Endodermal cell (in vitro differentiated cells): ENCODE results near the gene ZBTB47. TPM values are rescaled to one million over a fixed set of nuclear protein-coding genes. Genes with fewer than 3 reads are reported as not detected.

Experiments used
- DNase-seq: peaks from one replicate; pipeline ENCODE4 v3.0.0-alpha.2; 2017
- H3K27ac ChIP-seq: 2 replicates; pipeline ENCODE4 v1.5.1; 2013; ENCODE audit warnings: mild to moderate bottlenecking, low read depth, low read length, moderate library complexity
- H3K27me3 ChIP-seq: 2 replicates; pipeline ENCODE4 v1.6.1; 2013; ENCODE audit warnings: mild to moderate bottlenecking, low read length, moderate library complexity; ENCODE audit not compliant: insufficient read depth, control insufficient read depth, poor library complexity, severe bottlenecking
- H3K36me3 ChIP-seq: 2 replicates; pipeline ENCODE4 v1.7.0; 2013; ENCODE audit warnings: mild to moderate bottlenecking, low read length, moderate library complexity; ENCODE audit not compliant: control insufficient read depth, insufficient read depth
- H3K4me1 ChIP-seq: one replicate; pipeline ENCODE4 v1.7.0; 2013; ENCODE audit warnings: low read length; ENCODE audit not compliant: control insufficient read depth, insufficient read depth
- H3K4me3 ChIP-seq: 2 replicates; pipeline ENCODE4 v1.5.1; 2013; ENCODE audit warnings: mild to moderate bottlenecking, low read length, moderate library complexity
- H3K9ac ChIP-seq: 2 replicates; pipeline ENCODE4 v1.6.1; 2013; ENCODE audit warnings: mild to moderate bottlenecking, low read length, moderate library complexity; ENCODE audit not compliant: poor library complexity, severe bottlenecking; ENCODE audit errors: extremely low read depth
- H3K9me3 ChIP-seq: 2 replicates; pipeline ENCODE4 v1.6.1; 2013; ENCODE audit warnings: mild to moderate bottlenecking, low read length, moderate library complexity; ENCODE audit not compliant: control insufficient read depth
- H3K27ac Mint-ChIP-seq: 2 replicates; pipeline ENCODE4 v1.8.0; 2020; ENCODE audit warnings: mixed read lengths
- H3K27me3 Mint-ChIP-seq: 2 replicates; pipeline ENCODE4 v1.8.0; 2021; ENCODE audit warnings: mild to moderate bottlenecking, mixed read lengths; ENCODE audit not compliant: insufficient read depth
- H3K36me3 Mint-ChIP-seq: 2 replicates; pipeline ENCODE4 v1.8.0; 2020; ENCODE audit warnings: low read depth, mixed read lengths
- H3K4me1 Mint-ChIP-seq: 2 replicates; pipeline ENCODE4 v1.8.0; 2020; ENCODE audit warnings: mixed read lengths
- H3K4me3 Mint-ChIP-seq: 2 replicates; pipeline ENCODE4 v1.8.0; 2020; ENCODE audit warnings: mild to moderate bottlenecking, moderate library complexity, mixed read lengths
- H3K9me3 Mint-ChIP-seq: 2 replicates; pipeline ENCODE4 v1.8.0; 2020; ENCODE audit warnings: mild to moderate bottlenecking, mixed read lengths
- CTCF ChIP-seq: fragments of 200-600 bp; sonication (generic); conservative IDR thresholded peaks from 2 replicates; pipeline ENCODE4 v1.5.0; 2021; ENCODE audit warnings: antibody characterized with exemption, mild to moderate bottlenecking
- WGBS, 2 experiments: methylation state at CpG; one replicate each; pipeline versions ENCODE4 v1.1.5 to v1.1.7; 2013; ENCODE audit warnings: missing lambda C conversion rate in 2 of 2, mixed read lengths in 1 of 2; ENCODE audit not compliant: insufficient coverage in 1 of 2, insufficient read length in 1 of 2; 5-methylcytosine and 5-hydroxymethylcytosine counted together
- total RNA-seq, 2 donors: library from RNA; stranded (reverse); fragmentation: NEBNext Ultra II Directional in 1 of 2; extraction: Animal tissue kit (Norgen Biotek cat#: 25700) in 1 of 2; gene quantifications; 2 replicates in 1 of 2; 3 replicates in 1 of 2; pipeline ENCODE4 v1.2.1, GENCODE V29; 2021

ZBTB47 gene
- total RNA-seq, 2 donors from 2014 or later, result 4.6 to 7.2 TPM

GRCh38 chr3:42661593-42662022 is 8.1 kb downstream of the ZBTB47 start:
- Mint-ChIP-seq H3K9me3 (no peaks in the 10 kb centered on the region), H3K27ac (no peak overlapping the region), H3K27me3 (no peaks in the 10 kb centered on the region), H3K4me1 (peaks cover 9% of the 10 kb centered on the region), H3K36me3 (no peaks in the 10 kb centered on the region), H3K4me3 (no peak overlapping the region)
- Histone ChIP-seq H3K27me3 (no peaks in the 10 kb centered on the region), H3K36me3 (no peaks in the 10 kb centered on the region), H3K9ac (no peak overlapping the region), H3K4me1 (no peaks in the 10 kb centered on the region), H3K9me3 (no peaks in the 10 kb centered on the region), H3K27ac (no peak overlapping the region), H3K4me3 (no peak overlapping the region)
- WGBS, 2 experiments, result 93 to 96% methylated on average over 3 to 5 of the region's 5 CpGs
- TF ChIP-seq CTCF, result no peak
- DNase-seq, result no peak

DNA sequence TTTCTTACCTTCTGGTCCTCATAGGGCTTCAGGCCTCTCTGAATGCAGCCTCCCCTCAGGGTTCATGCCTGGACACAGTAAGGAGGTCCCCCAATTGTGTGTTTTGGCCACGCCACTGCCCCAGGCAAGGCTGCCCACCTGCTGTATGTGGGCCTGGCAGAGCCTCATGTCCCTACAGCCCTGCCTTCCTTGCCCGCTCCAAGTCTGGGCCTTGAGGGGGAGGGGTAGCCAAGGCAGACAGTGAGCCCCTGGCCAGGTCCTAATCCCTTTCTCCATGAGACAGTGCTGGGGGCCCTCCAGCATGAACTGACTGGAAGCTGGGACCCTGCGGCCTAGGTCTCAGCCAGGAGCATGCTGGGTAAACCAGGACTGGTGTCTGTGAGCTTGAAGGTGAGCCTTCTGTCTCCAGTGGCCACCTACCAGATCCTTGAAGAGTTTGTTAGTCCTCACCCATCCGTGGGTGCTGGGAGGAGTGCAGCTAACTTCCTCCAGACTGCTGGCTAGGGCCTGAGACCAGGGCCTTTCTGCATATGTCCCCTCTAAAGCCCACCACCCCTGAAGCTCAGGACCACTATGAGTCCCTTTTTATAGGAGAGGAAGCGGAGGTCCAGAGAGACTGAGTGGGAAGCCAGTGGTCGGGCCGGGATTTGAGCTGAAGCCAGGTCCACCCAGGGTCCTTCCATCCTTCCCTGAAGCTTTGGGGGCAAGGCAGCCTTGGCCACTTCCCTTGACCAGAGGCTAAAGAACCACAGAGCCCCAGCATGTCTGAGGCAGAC is 8.7 kb downstream of the ZBTB47 start:
- no peak for TF ChIP-seq CTCF
- H3K27me3 ChIP-seq, result no peaks in the 10 kb centered on the region
- H3K4me1 ChIP-seq, result no peaks in the 10 kb centered on the region

DNA sequence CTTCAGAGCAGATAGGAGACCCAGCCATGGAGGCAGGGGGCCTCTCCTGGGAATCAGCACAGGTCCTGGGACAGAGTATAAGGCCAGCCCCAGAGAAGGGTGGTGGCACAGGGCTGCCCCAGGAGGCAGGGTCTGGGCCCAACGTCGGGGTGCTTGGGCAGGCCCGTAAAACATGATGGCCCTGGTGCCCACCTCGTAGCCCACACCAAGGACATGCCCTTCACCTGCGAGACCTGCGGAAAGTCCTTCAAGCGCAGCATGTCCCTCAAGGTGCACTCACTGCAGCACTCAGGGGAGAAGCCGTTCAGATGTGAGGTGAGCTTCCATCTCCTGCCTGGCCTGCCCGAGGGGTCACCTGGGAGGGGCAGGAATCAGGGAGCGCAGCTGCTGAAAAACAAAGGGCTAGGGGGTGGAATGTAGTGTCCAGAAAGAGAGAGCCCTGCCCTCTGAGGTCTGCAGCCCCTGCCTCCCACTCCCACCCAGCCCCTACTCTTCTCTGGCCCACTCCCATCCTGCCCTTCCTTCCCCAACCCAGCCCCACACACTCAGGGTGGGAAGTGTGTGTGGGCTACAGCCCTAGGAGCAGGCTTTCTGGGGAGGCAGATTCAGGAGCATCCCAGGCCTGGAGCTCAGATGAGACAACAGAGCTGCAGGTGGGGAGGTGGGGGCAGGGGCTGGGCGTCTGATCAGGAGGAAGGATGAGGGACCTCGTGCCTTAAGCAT is 9.5 kb downstream of the ZBTB47 start:
- no peak for TF ChIP-seq CTCF
- no peaks in the 10 kb centered on the region for H3K36me3 Mint-ChIP-seq
- DNase-seq, result peak; percentile 31
- H3K9me3 Mint-ChIP-seq, result no peaks in the 10 kb centered on the region
- H3K27ac ChIP-seq, result no peak overlapping the region
- no peaks in the 10 kb centered on the region for H3K9me3 ChIP-seq
- 93 to 97% methylated on average over 10 to 12 of the region's 12 CpGs for WGBS, 2 experiments
- no peak overlapping the region for H3K4me3 ChIP-seq
- H3K27me3 ChIP-seq, result no peaks in the 10 kb centered on the region
- H3K4me1 ChIP-seq, result no peaks in the 10 kb centered on the region
- no peak overlapping the region for H3K9ac ChIP-seq
- H3K36me3 ChIP-seq, result no peaks in the 10 kb centered on the region
- peaks cover 3% of the 10 kb centered on the region for H3K27me3 Mint-ChIP-seq
- peaks cover 9% of the 10 kb centered on the region for H3K4me1 Mint-ChIP-seq
- H3K27ac Mint-ChIP-seq, result no peak overlapping the region
- no peak overlapping the region for H3K4me3 Mint-ChIP-seq

More for the DNA sequence above, 8.7 kb downstream of the ZBTB47 start:
- H3K9me3 ChIP-seq, result no peaks in the 10 kb centered on the region
- no peak overlapping the region for H3K4me3 ChIP-seq
- peaks cover 9% of the 10 kb centered on the region for H3K4me1 Mint-ChIP-seq
- H3K36me3 Mint-ChIP-seq, result no peaks in the 10 kb centered on the region
- no peak for DNase-seq
- no peak overlapping the region for H3K27ac Mint-ChIP-seq
- no peaks in the 10 kb centered on the region for H3K9me3 Mint-ChIP-seq
- no peak overlapping the region for H3K9ac ChIP-seq
- WGBS, 2 experiments, result 94 to 100% methylated on average over 4 to 7 of the region's 7 CpGs
- no peaks in the 10 kb centered on the region for H3K36me3 ChIP-seq
- H3K27ac ChIP-seq, result no peak overlapping the region
- H3K4me3 Mint-ChIP-seq, result no peak overlapping the region
- peaks cover under 1% of the 10 kb centered on the region for H3K27me3 Mint-ChIP-seq
